AG04450 (cell line): ENCODE measurements around the gene ZFP2. TPM values are rescaled to one million over a fixed set of nuclear protein-coding genes. Genes with fewer than 3 reads are reported as not detected.
A peak's percentile ranks its signal among the peaks of the same experiment; 100 is the strongest.
"Not testable (repeated sequence)": the region's sequence is repeated elsewhere in the genome, so short reads cannot be mapped to it uniquely, and the experiment has no call there.

Experiments used
- CTCF ChIA-PET: fragments of 300-600, 350-600 bp; formaldehyde crosslinking; extraction: SDS; loops from one replicate; lab custom pipeline; 2022; ENCODE audit warnings: antibody characterized with exemption, inconsistent platforms; lab: Charles Lee
- POLR2A ChIA-PET: fragments of 350-600 bp; formaldehyde crosslinking; extraction: SDS; loops from one replicate; lab custom pipeline; 2021; ENCODE audit warnings: antibody characterized with exemption, inconsistent platforms; lab: Yijun Ruan, JAX
- DNase-seq: peaks from one replicate; pipeline ENCODE4 v3.0.0-alpha.2; 2011; ENCODE audit warnings: low read depth, low spot score
- H3K27ac ChIP-seq: one replicate; pipeline ENCODE4 v1.5.1; 2012; ENCODE audit warnings: low read depth, low read length, control low read depth
- H3K27me3 ChIP-seq: one replicate; pipeline ENCODE4 v1.6.0; 2012; ENCODE audit warnings: low read length; ENCODE audit not compliant: control insufficient read depth, insufficient read depth
- H3K4me3 ChIP-seq: 2 replicates; pipeline ENCODE4 v1.5.1; 2011; ENCODE audit warnings: mild to moderate bottlenecking, low read depth, low read length, control low read depth
- H3K9me3 ChIP-seq: 2 replicates; pipeline ENCODE4 v1.5.1; 2012; ENCODE audit warnings: low read length; ENCODE audit not compliant: control insufficient read depth, insufficient read depth
- polyA plus RNA-seq: library from polyadenylated mRNA; depleted of rRNA; stranded (reverse); fragments of >200 nt; gene quantifications from 2 replicates; pipeline ENCODE4 v1.2.3, GENCODE V29; 2011
- TF ChIP-seq, protein P1 (sequence below): IDR thresholded peaks from 2 replicates; pipeline ENCODE4 v1.5.1; 2011; ENCODE audit warnings: low read depth, low read length, control low read depth, inconsistent platforms

The ZFP2 gene
- polyA plus RNA-seq, 1 experiment = 0.62 TPM

DNA sequence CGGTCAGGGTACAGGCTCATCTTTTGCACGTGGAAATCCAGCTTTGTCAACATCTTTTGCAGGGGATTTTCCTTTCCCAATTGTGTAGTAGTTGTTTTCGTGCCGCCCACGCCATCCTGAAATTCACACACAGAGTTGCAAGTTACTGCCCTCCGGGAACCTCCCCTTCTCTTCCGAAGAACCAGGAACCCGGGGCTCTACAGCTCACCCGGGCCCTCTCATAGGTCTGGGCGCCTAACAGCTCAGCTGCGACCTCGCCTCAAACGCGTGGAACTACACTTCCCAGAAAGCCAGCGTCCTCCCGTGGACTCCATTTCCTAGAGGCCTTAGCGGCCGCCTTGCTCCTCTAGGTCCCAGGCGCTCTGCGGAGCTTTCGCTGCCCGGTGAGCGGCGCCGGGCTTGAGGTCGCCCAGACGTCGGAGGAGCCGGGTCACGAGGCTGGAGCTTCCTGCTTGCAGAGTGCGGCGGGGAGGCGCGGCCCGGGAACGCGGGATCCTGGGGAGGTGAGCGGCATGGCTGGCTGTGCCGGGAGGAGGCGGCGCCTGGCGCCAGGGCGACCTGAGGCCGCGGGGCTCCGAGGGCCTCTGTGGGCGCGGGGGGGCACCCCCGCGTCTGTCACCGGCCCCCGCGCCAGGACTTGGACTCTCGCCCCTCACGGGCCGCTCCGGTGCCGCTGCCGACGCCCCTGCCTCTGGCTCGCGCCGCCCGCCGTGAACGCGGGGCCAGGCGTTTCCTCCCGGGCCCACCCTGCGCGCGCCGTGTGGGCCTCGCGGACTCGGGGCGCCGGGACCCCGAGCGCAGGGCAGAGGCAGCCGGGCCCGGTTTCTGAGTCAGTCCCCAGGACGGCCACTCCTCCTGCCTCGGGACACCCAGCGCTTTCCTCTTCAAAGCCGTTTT is 35.8 kb upstream of the ZFP2 start, which contains the start of gene ZNF354B:
Gene ZNF354B, plus strand, starts transcription at position 329 of the 897 bp plus-strand sequence. CDS start 1,095 bp downstream, outside the sequence.
- POLR2A ChIA-PET = interaction anchor here (0.5 to 1.1 kb wide), 5 partner anchors 36 to 656 kb away, joined by 3 to 14 read pairs (median 5); partner anchors contain the start of genes HNRNPAB, ZFP2, ZNF354A and ZNF354C
- Histone ChIP-seq H3K27me3 (no peaks in the 10 kb centered on the region), H3K9me3 (no peaks in the 10 kb centered on the region), H3K4me3 (peak within 1 kb of the TSS; percentile 71), H3K27ac (peak within 1 kb of the TSS; percentile 21)
- CTCF ChIA-PET = interaction anchor here (1.2 to 1.5 kb wide), 2 partner anchors 129 to 634 kb away, joined by 5 to 7 read pairs; partner anchors contain the start of gene ZNF354A
- TF ChIP-seq, protein P1, sequence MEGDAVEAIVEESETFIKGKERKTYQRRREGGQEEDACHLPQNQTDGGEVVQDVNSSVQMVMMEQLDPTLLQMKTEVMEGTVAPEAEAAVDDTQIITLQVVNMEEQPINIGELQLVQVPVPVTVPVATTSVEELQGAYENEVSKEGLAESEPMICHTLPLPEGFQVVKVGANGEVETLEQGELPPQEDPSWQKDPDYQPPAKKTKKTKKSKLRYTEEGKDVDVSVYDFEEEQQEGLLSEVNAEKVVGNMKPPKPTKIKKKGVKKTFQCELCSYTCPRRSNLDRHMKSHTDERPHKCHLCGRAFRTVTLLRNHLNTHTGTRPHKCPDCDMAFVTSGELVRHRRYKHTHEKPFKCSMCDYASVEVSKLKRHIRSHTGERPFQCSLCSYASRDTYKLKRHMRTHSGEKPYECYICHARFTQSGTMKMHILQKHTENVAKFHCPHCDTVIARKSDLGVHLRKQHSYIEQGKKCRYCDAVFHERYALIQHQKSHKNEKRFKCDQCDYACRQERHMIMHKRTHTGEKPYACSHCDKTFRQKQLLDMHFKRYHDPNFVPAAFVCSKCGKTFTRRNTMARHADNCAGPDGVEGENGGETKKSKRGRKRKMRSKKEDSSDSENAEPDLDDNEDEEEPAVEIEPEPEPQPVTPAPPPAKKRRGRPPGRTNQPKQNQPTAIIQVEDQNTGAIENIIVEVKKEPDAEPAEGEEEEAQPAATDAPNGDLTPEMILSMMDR = peak; percentile 18; the same call in 1 of the 2 replicates
- peak; percentile 83 for DNase-seq

DNA sequence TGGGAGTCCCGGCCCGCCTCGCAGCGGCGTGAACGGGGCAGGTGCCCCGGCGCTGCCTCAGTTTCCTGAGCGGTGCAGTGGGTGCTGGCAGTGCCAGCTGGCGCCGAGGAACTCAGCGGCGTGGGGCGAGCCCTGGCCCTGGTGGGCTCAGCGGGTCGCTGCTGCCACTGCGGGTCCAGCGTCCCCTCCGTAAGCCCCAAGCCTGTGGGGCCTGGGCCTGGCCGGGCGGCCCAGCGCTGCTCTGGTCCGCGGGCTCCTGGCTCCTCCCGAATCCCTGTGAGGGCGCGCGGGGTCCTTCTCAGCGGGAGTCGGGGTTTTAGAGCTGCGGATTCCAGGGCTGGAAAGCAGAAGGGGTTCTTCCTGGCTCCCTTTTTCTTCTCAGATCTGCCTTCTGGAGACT is 35.1 kb upstream of the ZFP2 start:
- peak overlapping the region; percentile 71 for H3K4me3 ChIP-seq
- POLR2A ChIA-PET, H3K27me3 ChIP-seq, H3K9me3 ChIP-seq, H3K27ac ChIP-seq, DNase-seq, CTCF ChIA-PET: not testable (repeated sequence)

DNA sequence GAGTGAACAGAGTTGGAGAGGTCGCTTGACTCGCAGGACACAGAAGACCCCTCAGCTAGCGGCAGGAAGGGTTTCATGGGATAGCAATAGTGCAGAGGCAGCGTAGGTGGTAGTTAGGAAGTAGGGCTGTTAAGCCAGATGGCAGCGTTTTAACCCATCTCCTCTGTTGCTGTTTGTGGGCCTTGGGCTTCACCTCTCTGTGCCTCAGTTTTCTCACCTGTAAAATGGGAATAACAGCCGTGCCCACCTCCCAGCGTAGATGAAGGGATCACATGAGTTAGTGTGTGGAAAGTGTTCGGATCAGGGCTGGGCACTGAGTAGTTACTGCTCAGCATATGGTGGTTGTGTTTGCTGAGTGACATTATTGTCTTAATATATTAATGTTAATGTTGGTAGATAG is 34.1 kb upstream of the ZFP2 start:
- TF ChIP-seq, protein P1 = no peak
- DNase-seq = no peak
- H3K4me3 ChIP-seq = no peak overlapping the region
- H3K9me3 ChIP-seq = no peaks in the 10 kb centered on the region
- H3K27me3 ChIP-seq = no peaks in the 10 kb centered on the region
- H3K27ac ChIP-seq = no peak overlapping the region
- CTCF ChIA-PET = no interaction called here
- POLR2A ChIA-PET = no interaction called here

DNA sequence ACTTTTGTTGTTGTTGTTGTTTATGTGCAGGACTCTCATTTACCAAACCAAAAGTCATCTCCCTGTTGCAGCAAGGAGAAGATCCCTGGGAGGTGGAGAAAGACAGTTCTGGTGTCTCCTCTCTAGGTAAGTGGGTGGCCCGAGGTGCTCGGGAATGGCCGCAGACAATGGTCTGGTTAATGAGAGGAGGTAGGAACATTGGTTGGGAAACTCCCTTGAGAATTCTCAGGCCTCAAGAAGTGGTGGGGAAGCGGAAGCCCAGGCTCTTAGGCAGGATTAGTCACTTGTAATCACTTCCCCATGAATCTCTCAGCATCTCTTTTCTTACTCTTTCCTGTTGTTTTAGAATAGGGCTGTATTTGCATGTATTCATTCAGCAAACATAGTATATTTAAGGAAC is 28.8 kb upstream of the ZFP2 start:
- DNase-seq = no peak
- TF ChIP-seq, protein P1 = no peak
- Histone ChIP-seq H3K27me3 (no peaks in the 10 kb centered on the region), H3K4me3 (no peak overlapping the region), H3K27ac (no peak overlapping the region), H3K9me3 (peaks cover 14% of the 10 kb centered on the region)
- ChIA-PET CTCF (no interaction called here), POLR2A (no interaction called here)

DNA sequence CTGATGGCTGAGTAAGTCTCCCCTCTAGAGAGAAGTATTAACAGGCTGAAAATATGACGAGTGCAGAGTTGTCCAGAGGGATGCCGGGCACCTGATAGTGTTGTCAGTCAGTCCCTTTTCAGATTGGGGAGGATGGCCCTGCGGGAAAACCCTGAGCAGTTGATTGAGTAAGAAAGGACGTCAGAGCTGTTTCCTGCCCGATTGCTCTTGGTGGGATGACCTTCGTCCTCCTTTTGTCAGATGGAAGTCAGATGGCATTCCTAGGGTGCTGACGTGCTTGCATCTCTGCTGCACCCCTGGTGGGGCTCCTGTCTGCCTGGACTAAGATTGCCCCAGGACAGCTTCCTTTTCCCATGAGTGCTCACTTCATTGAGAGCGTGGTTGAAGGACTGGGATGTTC is 26.1 kb upstream of the ZFP2 start:
- no peak for DNase-seq
- CTCF ChIA-PET = interaction anchor here (0.7 kb wide), 1 partner anchor 15 kb away, joined by 3 read pairs; no protein-coding TSS in a partner anchor
- Histone ChIP-seq H3K27ac (no peak overlapping the region), H3K27me3 (no peaks in the 10 kb centered on the region), H3K9me3 (peaks cover 24% of the 10 kb centered on the region), H3K4me3 (no peak overlapping the region)
- TF ChIP-seq, protein P1 = no peak
- POLR2A ChIA-PET = no interaction called here
